GM19468 (cell line): ENCODE data around the gene PRKG1.

Experiments
- ATAC-seq: cut with Tn5 transposase; IDR thresholded peaks from one replicate; pipeline ENCODE4 v1.9.1; 2021; ENCODE audit warnings: mild to moderate bottlenecking, moderate library complexity, moderate number of reproducible peaks; ENCODE audit not compliant: unreplicated experiment; ENCODE audit errors: extremely low read depth

PRKG1 gene

DNA sequence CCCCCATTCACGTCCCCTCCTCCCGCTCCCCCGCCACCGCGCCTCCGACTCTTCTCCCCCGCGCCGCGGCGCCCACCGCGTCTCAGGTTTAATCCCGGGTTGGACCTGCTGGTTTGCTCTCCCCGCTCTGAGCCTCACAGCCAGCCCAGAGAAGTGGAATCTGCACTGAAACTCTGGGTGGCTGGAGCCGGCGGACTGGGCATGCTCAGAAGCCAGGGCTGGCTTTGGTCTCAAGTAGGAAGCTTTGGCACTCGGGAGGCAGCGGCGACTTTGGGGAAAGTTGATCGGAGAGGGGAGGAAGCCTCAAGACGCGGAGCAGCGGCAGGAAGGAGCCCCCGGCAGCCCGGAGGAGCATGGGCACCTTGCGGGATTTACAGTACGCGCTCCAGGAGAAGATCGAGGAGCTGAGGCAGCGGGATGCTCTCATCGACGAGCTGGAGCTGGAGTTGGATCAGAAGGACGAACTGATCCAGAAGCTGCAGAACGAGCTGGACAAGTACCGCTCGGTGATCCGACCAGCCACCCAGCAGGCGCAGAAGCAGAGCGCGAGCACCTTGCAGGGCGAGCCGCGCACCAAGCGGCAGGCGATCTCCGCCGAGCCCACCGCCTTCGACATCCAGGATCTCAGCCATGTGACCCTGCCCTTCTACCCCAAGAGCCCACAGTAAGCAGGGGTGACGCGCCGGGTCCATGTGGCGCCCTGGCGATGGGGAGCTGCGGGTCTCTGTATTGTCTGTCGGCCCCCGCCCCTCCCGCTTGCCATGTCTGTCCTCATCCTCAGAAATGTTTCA lies at the start of gene PRKG1:
PRKG1 (plus strand) TSS at position 250 of the 791 bp plus-strand sequence.
- ATAC-seq = no peak

DNA sequence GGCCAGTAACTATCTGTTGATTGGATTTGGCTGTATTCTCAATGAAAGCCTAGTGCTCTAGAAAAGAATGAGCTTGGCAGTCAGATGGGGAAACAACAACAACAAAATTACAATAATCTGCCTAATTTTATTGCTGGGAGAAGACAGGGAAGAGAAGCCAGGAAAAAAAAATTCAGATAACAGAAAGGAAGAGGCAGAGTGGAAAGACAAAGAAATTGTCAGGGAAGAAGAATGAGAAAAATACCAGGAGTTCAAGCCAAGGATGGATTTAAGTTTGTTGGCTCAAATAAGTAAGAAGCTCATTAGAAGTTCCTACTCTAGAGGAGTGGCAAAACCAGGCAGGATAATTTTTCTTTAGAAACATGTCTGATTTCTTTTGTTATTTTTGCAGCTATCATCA lies 45.9 kb upstream of the PRKG1 start:
- no peak for ATAC-seq

DNA sequence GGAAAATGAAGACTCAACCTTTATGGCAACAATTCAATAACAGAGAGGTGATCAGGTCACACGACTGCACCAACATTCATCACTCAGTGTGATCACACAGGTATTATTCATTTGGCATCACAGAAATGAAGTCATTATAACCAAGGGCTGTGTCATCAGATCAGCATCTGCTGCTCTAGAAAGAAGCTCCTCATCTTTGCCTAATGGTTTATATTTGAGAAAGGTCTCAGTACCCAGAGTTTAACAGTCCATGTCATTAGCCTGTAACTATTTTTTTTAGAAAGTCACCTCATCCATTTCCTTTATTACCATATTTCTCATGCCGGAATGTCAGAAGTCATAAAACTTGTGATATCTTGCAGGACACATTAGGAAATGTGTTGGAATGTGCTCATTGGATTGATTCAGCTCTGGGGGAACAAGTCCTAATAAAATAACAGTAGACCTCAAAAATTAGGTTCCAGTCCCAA lies 45.1 kb upstream of the PRKG1 start:
- ATAC-seq = no peak

DNA sequence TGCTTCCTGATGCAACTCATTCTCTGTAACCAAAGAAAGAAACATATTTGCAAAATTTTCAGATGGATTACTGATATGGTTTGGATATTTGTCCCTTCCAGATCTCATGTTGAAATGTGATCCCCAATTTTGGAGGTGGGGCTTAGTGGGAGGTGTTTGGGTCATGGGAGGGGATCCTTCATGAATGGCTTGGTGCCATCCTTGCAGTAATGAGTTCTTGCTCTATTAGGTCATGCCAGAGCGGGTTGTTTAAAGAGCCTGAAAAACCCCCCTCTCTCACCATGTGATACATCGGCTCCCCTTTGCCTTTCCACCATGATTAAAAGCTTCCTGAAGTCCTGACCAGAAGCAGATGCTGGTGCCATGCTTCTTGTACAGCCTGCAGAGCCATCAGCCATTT lies 43.8 kb upstream of the PRKG1 start:
- ATAC-seq = no peak

DNA sequence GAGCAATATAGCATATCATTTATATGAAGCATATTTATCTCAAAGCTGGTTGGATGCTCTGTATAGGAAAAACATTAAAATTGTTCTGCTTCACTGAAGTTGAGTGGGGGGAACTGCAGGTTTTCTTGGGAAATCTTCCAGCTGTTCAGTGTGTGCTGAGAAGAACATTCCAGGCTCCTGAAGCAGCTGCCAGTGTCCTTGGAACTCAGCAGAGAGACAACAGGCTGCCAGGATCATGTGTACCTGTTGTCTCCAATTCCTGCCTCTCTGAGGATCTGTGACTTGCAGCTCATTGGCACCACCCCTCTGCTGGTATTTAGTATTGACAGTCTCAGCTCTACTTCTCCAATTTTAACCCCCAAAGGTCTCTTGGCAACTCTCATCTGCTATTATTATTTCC lies 42.3 kb upstream of the PRKG1 start:
- no peak for ATAC-seq

DNA sequence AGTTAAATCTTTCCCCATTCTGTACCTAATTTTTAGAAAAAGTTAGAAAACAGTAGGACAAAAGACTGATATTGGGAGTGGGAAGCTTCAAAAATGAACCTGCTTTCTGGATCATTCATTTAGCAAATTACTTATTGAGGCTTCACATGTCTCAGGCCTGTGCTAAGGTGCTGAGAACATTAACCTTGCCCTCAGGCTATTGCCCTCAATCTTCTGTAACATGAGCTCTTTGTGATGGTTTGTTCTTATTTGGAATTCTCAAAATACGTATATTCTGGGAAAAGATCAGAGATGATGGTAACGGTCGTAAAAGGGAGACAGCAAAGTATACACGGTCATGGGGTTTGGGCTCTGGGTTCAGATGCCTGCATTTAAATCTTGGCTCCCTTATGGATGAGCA lies 39.5 kb upstream of the PRKG1 start:
- no peak for ATAC-seq

DNA sequence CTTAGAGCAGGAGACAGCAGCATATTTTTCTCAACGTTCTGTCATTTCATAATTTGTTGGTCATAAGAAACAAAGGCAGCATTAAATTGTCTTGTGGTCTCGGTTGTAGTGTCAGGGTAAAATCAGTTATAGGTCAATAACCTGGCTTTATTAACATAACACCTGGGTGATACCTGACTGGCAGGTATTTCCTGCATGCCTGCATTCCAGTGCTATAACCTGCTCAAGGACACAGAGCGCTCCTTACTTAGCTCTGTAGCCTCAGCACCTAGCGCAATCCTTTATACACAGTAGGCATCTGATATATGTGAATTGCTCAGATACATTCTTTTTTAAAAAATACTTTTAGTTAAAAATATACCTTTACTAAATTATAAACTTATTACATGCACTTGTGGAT lies 38.9 kb upstream of the PRKG1 start:
- ATAC-seq = no peak

DNA sequence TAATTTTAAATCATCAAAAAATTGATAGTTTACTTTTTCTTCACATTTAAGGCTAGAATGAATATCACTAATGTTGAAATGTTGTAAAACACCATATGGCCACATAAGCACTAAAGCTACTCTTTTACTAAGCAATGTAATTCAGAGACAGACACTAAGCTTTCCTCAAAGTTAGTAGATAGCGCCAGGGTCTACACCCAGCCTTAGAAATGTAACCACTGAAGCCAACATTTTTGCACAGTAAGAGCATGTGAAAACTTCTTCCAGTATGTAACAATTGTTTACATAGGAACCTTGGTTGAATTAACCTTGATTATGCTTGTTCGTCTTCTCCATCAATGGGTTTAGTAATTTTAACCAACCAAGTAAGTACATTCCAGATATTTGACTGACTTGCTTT lies 28.4 kb upstream of the PRKG1 start:
- no peak for ATAC-seq

DNA sequence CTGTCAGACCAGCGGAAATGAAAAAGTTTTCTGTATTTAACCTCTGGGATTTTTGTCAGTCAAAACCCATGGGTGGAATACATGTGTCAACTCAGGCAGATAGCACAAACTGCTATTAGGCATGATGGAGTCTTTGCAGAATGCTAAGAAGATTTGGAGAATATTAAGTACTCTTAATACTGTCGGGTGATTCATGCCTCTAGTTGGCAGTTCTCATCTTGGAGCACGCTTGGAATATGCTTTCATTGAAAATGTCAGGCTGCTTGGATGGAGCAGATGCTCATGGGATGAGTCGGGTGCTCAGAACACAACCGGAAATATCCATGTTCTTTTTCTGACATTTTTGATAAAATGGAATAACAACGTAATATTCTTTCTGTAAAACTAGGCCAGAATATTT lies 27.6 kb upstream of the PRKG1 start:
- no peak for ATAC-seq

DNA sequence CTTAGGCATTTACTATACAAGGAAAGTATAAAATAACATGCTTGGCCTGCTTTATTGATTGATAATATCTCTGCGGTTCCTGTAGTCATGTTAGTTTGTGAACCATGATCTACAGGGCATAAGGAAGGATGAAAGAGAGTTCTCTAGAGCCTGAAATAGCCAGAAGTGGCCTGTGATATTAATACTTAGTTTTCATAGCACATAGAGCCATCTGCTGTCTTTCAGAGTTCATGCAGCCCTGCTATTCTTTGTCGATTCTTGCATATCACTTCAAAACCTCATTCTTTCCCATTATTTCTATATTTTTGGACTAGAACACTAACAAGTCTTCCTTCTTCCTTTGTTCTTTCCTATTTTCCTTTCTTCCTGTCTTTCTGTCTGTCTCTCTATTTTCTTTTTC lies 26.4 kb upstream of the PRKG1 start:
- ATAC-seq = no peak

DNA sequence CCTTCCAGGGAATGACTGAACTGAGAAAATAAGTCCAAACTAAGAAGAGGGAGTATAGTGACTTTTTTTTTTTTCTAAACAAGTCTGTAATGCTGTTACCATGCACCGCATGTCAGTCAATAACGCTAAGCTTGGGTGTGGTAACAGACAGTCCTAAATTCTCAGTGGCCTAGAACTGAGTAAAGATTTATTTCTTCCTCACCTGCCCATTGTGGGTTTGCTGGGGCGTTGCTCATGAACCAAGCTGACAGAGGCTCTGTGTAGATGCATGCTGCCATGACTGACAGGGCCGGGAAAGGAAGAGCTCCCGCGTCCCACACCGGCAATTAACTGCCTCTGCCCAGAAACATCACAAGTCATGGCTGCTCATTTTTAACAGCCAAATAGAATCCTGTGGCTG lies 25.5 kb upstream of the PRKG1 start:
- ATAC-seq = no peak

DNA sequence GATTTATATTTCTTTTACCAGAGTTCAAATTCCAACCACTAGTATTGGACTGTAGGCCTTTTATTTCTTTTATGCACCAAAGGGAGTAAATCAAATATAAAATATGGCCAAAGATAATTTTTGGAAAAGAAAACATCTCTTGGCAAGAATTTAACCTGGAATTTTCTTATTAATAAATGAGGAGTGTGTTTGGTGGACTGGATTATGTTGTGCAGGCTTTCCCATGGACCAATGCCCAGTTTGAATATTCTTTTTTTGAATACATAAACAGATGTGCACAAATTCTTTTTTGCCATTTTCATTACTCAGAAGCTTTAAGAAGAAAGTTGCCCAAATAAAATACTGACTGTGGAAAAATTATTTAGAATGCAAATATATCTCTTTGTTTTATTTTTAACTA lies 22.1 kb upstream of the PRKG1 start:
- no peak for ATAC-seq

DNA sequence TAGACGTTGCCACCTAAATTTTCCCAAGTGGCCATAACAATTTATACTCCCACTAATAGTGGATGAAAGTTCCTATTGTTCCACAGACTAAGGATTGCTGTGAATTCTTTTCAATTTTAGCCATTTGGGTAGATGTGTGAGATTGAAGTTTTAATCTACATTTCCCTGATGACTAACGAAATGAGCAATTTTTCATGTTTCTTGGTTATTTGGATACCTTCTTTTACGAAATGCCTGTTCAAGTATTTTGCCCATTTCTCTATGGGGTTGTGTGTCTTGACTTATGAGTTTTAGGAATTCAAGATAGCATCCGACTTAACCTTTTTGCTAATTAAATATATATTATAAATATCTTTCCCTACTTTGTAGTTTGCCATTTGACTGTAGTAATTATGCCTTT lies 16.4 kb upstream of the PRKG1 start:
- ATAC-seq = no peak

DNA sequence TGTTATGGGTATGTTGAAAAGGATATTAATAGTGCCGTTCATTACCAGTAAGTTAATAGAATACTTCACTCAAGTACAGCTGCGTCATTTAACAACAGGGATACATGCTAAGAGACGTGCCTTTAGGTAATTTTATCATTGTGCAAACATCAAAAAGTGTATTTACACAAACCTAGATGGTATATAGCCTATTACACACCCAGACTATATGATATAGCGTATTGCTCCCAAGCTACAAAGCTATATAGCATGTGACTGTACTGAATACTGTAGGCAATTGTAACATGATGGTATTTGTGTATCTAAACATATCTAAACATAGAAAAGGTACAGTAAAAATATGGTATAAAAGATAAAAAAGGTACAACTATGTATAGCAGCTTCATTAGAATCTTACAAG lies 11.1 kb upstream of the PRKG1 start:
- no peak for ATAC-seq

DNA sequence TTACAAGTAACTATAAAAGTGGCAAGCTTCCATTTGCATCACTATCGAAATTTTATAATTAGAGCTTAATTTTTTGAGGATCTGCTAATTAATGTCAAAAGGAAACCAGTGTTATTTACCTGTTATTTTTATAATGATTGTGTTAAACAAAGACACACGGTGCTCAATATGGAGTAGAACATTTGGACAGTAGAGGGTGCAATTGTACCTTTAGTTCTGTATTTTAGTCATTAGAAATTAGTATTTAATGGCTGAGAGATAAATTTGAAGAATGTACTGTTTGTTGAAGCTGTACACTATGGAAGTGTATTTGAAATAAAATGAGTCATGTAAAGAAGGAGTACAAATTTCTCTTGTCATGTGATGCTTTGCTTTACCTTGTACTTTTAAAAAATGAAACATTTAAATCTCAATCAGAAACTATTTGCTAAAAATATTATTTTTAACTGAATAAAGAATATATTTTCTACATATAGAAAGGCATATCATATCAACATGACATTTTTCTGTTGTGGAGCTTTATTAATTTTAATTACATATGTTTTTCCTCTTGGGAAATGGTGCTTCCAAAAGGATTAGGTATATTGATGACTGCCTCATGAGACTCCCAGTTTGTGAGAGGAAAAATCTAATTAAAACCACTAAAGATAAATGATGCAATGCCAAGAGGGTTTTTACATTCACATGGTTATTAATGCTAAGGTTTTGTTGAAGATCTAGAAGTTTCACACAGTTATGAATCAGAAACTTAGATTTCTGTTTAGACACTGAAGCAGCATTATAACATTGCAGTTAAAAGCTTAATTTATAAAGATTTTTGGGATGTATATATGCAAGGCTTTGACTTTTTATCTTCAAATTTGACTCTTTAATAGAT lies 10.4 kb upstream of the PRKG1 start:
- ATAC-seq = no peak

DNA sequence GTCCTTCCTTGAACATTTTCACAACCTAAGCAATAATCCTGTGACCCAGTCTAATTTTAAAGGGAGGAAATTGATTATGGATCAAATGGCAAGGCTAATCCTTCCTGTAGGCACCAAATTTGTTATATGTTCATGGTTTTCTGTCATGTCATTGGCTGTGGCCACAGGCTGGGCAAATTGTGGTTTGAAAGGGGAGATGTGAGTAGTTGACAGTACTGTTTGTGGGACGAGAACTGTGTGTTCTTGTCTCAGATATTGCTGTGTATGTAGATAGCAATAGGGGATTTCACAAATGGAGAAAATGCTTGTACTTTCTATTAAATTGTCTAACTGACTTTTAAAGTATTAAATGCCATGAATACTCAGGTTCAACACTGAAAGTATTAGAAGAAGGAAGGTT lies 8.1 kb upstream of the PRKG1 start:
- no peak for ATAC-seq

DNA sequence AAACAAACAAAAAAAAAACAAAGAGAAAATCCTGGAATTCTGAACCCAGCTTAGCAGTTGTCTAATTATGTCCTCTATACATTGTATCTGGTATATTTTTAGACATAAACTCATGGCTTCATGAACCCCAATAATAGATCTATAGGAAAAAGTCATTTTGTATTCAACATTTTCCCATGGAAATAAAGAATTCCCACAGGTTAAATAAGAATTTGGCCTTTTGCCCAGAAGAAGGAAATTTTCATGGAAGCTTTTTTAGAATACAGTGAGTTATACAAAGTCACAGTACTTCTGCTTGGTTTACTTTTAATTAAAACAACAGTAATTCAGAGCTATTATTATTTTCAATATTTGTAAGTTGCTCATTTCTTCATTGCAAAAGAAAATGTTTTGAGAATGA lies 2.1 kb upstream of the PRKG1 start:
- ATAC-seq = no peak

DNA sequence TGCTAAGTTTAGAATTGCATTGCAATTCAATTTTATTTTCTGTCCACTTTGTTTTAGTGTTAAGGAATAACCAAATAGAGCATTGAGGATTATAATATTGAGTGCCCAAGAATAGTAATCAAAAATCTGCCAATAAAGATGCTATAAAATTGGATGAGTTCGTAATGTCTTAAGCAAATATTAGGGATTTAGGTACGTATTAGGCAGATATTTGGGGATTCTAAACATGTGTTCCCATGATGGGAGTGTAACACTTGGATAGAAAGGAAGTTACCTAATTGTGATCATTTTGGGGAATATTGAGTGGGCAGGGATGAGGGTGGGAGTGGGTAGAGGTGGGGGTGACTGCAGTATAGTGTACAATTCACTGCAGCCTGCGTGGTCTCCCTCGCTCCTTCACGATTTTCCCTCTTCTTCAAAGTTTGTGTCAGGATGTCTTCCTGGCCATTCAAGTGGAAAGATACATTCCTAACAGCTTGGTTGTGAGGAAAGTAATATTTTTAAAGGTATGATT lies 1.3 kb upstream of the PRKG1 start:
- ATAC-seq = no peak

DNA sequence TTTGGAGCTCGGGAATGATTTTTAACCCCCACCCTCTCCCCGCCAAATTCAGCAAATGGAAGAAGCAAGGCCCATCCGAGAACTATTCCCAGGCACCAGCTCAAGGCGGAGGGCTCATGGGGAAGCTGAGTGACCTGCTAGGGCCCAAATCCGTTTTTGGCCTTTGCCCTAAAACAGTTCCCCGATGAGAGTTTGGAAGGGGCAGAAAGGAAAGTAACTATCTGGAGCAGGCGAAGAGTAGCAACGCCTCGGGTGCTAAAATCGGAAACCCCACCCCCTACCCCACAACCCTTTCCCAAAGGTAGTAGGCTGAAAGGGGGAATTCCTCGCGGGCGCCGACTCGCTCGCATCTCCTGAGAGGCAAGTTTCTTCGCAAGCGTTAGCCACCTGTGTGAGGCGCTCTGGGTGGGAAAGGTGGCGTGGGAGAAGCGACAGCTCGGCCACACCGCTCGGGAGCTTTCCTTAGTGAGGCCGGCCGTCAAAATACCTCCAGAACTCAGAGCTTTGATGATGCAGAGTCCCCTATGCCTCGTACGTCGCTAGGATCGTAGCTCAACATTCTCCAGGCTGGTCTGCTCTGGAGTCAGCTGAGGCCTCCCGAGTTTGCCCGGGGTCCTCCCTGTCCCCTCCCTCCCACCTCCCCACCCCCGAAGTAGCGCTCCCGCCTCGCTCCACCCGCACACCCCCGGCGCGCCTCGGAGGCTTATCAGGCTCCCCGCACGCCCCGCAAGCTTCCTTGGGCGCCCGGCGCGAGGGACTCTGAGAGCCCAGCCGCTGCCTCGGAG lies 642 bp upstream of the PRKG1 start:
- ATAC-seq = no peak

DNA sequence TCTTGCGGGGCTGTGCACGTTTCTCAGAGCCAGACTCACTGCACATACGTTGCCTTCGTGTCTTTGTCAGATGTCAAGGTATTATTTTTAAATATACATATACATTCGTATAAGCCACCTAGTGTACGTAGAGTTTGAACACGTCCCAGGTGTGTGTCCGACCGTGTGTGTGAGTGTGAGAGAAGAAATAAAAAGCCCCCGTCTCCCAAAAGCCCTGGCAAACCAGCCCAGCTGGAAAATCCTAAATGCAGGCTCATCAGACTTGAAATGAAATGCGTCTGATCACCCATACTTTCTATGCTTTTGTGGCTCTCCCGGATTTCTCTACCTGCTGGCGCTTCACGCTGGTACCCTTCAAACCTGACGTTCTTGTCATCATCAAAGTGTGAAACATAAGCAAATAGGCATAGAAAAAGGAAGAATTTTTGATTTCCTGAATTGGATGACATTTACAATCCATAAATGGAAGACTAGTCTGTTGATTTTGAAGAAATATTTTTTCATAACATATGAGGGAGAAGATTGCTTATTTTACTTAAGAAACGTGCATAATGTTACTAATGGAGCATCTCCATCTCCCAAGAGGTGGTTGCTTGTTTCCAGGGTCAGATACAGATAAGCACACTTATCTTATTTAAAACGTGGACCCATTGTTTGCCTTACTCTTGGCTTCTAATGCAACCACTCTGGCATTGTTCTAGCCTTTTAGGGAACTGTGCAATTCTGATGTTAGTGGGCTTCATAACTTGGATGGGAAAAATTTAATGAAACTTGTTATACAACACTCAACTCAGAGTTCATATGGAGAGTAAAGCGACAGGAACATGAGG lies 971 bp downstream of the PRKG1 start:
- ATAC-seq = no peak
